ENCODE measurements around the gene GPC4. TPM values are rescaled to one million over a fixed set of nuclear protein-coding genes. Genes with fewer than 3 reads are reported as not detected.
"Not testable (repeated sequence)": the region's sequence is repeated elsewhere in the genome, so short reads cannot be mapped to it uniquely, and the experiment has no call there.

The GPC4 gene
- total RNA-seq, 1 donor from 2014 or later, result 86.4 TPM

DNA sequence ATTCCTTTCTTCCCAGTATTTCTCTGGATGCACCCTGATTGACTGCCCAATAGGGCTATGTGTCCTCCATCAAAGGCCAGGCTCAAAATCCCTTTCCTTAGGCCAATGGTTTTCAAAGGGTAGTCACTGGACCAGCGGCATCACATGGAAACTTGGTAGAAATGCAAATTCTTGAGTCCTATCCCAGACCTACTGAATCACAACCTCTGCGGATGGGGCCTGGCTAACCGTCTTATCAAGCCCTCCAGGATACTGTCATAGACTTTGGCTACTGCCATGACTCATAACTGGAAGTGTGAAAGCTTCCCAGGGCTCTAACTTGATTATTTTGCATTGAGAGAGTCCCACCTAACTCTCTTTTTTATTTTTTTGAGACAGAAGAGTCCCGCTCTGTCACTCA lies 125.2 kb downstream of the GPC4 start:
- FAIRE-seq (no peak), DNase-seq (ENCODE audit: low read depth) (peak; percentile 85)
- Histone ChIP-seq H3K4me3 (ENCODE audit: insufficient read depth, low read depth, low read length) (no peak overlapping the region), H3K4me2 (ENCODE audit: low read length) (no peak overlapping the region), H3K4me1 (ENCODE audit: insufficient read depth, low read length) (peaks cover 5% of the 10 kb centered on the region), H3K79me2 (ENCODE audit: insufficient read depth, low read length) (no peaks in the 10 kb centered on the region), H4K20me1 (ENCODE audit: insufficient read depth, low read length) (no peaks in the 10 kb centered on the region), H3K9ac (ENCODE audit: low read length) (no peak overlapping the region), H3K27ac (ENCODE audit: low read depth, low read length) (no peak overlapping the region), H3K27me3 (ENCODE audit: insufficient read depth, low read length) (no peaks in the 10 kb centered on the region), H3K36me3 (ENCODE audit: insufficient read depth, low read length) (no peaks in the 10 kb centered on the region), H2AFZ (ENCODE audit: low read depth, low read length) (no peak overlapping the region), H3K9me3 (ENCODE audit: insufficient read depth, low read depth, low read length) (no peaks in the 10 kb centered on the region)
- no peaks in the 10 kb centered on the region for H3K27me3 Mint-ChIP-seq (ENCODE audit: low read depth, unreplicated experiment)
- H3K36me3 Mint-ChIP-seq (ENCODE audit: low read depth, unreplicated experiment), result peaks cover 3% of the 10 kb centered on the region
- no peaks in the 10 kb centered on the region for H3K9me3 Mint-ChIP-seq (ENCODE audit: unreplicated experiment)
- H3K4me3 Mint-ChIP-seq (ENCODE audit: unreplicated experiment), result no peak overlapping the region
- H3K4me1 Mint-ChIP-seq (ENCODE audit: low read depth, unreplicated experiment), result peaks cover 7% of the 10 kb centered on the region
- H3K27ac Mint-ChIP-seq (ENCODE audit: unreplicated experiment), result no peak overlapping the region
- TF ChIP-seq, protein P1, sequence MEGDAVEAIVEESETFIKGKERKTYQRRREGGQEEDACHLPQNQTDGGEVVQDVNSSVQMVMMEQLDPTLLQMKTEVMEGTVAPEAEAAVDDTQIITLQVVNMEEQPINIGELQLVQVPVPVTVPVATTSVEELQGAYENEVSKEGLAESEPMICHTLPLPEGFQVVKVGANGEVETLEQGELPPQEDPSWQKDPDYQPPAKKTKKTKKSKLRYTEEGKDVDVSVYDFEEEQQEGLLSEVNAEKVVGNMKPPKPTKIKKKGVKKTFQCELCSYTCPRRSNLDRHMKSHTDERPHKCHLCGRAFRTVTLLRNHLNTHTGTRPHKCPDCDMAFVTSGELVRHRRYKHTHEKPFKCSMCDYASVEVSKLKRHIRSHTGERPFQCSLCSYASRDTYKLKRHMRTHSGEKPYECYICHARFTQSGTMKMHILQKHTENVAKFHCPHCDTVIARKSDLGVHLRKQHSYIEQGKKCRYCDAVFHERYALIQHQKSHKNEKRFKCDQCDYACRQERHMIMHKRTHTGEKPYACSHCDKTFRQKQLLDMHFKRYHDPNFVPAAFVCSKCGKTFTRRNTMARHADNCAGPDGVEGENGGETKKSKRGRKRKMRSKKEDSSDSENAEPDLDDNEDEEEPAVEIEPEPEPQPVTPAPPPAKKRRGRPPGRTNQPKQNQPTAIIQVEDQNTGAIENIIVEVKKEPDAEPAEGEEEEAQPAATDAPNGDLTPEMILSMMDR (IDR thresholded peaks at IDR 0.05; ENCODE audit: insufficient read depth, low read depth, low read length), result no peak
- no peak for TF ChIP-seq EZH2 (IDR thresholded peaks at IDR 0.05; ENCODE audit: insufficient read depth, low read length)

GRCh38 chrX:133287860-133288259 lies 127.4 kb downstream of the GPC4 start:
- TF ChIP-seq EZH2 (IDR thresholded peaks at IDR 0.05; ENCODE audit: insufficient read depth, low read length), result no peak
- TF ChIP-seq, protein P1 (IDR thresholded peaks at IDR 0.05; ENCODE audit: insufficient read depth, low read depth, low read length), result no peak
- Mint-ChIP-seq H3K27me3 (ENCODE audit: low read depth, unreplicated experiment) (no peaks in the 10 kb centered on the region), H3K4me3 (ENCODE audit: unreplicated experiment) (no peak overlapping the region), H3K9me3 (ENCODE audit: unreplicated experiment) (no peaks in the 10 kb centered on the region), H3K27ac (ENCODE audit: unreplicated experiment) (no peak overlapping the region), H3K36me3 (ENCODE audit: low read depth, unreplicated experiment) (no peaks in the 10 kb centered on the region), H3K4me1 (ENCODE audit: low read depth, unreplicated experiment) (no peaks in the 10 kb centered on the region)
- no peak overlapping the region for H3K9ac ChIP-seq (ENCODE audit: low read length)
- H4K20me1 ChIP-seq (ENCODE audit: insufficient read depth, low read length), result no peaks in the 10 kb centered on the region
- H3K4me2 ChIP-seq (ENCODE audit: low read length), result no peak overlapping the region
- no peak overlapping the region for H3K27ac ChIP-seq (ENCODE audit: low read depth, low read length)
- H2AFZ ChIP-seq (ENCODE audit: low read depth, low read length), result no peak overlapping the region
- DNase-seq (ENCODE audit: low read depth), result no peak
- H3K4me1 ChIP-seq (ENCODE audit: insufficient read depth, low read length), result no peaks in the 10 kb centered on the region
- no peaks in the 10 kb centered on the region for H3K79me2 ChIP-seq (ENCODE audit: insufficient read depth, low read length)
- no peaks in the 10 kb centered on the region for H3K36me3 ChIP-seq (ENCODE audit: insufficient read depth, low read length)
- no peaks in the 10 kb centered on the region for H3K27me3 ChIP-seq (ENCODE audit: insufficient read depth, low read length)
- no peaks in the 10 kb centered on the region for H3K9me3 ChIP-seq (ENCODE audit: insufficient read depth, low read depth, low read length)
- peak; percentile 78 for FAIRE-seq
- no peak overlapping the region for H3K4me3 ChIP-seq (ENCODE audit: insufficient read depth, low read depth, low read length)

DNA sequence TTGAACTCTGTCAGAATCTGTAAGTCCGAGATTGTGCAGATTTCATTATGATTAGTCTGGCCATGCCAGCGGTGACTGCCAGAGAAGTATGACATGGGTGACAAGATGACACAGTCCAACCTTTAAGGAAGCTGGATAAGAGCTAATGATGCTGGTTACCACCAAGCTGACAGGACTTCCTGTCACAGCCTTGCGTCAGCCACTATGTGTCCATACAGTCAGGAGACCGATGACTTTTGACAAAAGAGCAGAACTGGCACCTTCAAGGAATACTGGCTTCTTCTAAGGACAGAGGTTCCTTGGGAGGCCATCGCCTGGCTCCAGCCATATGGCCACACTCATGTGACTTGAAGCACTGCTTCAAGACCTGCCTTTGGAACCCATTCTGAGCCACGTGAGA lies 129.9 kb downstream of the GPC4 start:
- H3K36me3 Mint-ChIP-seq (ENCODE audit: low read depth, unreplicated experiment), result no peaks in the 10 kb centered on the region
- no peak for FAIRE-seq
- no peak for TF ChIP-seq EZH2 (IDR thresholded peaks at IDR 0.05; ENCODE audit: insufficient read depth, low read length)
- TF ChIP-seq, protein P1 (IDR thresholded peaks at IDR 0.05; ENCODE audit: insufficient read depth, low read depth, low read length), result no peak

DNA sequence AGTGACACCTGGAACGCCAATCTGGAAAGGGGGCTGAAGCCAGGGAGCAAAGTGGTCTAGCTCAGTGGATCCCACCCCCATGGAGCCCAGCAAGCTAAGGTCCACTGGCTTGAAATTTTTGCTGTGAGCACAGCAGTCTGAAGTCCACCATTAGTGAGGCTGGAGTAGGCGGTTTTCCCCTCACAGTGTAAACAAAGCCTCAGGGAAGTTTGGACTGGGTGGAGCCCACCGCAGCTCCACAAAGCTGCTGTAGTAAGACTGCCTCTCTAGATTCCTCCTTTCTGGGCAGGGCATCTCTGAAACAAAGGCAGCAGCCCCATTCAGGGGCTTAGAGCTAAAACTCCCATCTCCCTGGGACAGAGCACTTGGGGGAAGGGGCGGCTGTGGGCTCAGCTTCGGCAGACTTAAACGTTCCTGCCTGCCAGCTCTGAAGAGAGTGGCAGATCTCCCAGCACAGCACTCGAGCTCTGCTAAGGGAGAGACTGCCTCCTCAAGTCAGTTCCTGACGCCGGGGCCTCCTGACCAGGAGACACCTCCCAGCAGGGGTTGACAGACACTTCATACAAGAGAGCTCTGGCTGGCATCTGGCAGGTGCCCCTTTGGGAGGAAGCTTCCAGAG lies 136.1 kb downstream of the GPC4 start:
- H2AFZ ChIP-seq (ENCODE audit: low read depth, low read length); H3K9me3 ChIP-seq (ENCODE audit: insufficient read depth, low read depth, low read length); H3K4me1 Mint-ChIP-seq (ENCODE audit: low read depth, unreplicated experiment); H3K27me3 ChIP-seq (ENCODE audit: insufficient read depth, low read length); H3K9me3 Mint-ChIP-seq (ENCODE audit: unreplicated experiment); H3K79me2 ChIP-seq (ENCODE audit: insufficient read depth, low read length); DNase-seq (ENCODE audit: low read depth); H3K4me3 ChIP-seq (ENCODE audit: insufficient read depth, low read depth, low read length); H4K20me1 ChIP-seq (ENCODE audit: insufficient read depth, low read length); H3K36me3 ChIP-seq (ENCODE audit: insufficient read depth, low read length); H3K27ac ChIP-seq (ENCODE audit: low read depth, low read length); H3K36me3 Mint-ChIP-seq (ENCODE audit: low read depth, unreplicated experiment); H3K4me2 ChIP-seq (ENCODE audit: low read length); H3K27me3 Mint-ChIP-seq (ENCODE audit: low read depth, unreplicated experiment); H3K27ac Mint-ChIP-seq (ENCODE audit: unreplicated experiment); H3K4me3 Mint-ChIP-seq (ENCODE audit: unreplicated experiment); H3K9ac ChIP-seq (ENCODE audit: low read length); FAIRE-seq; H3K4me1 ChIP-seq (ENCODE audit: insufficient read depth, low read length): not testable (repeated sequence)

More for the DNA sequence above, 129.9 kb downstream of the GPC4 start:
- no peak for DNase-seq (ENCODE audit: low read depth)
- no peaks in the 10 kb centered on the region for H3K4me1 Mint-ChIP-seq (ENCODE audit: low read depth, unreplicated experiment)
- no peak overlapping the region for H3K4me3 Mint-ChIP-seq (ENCODE audit: unreplicated experiment)
- Histone ChIP-seq H3K4me1 (ENCODE audit: insufficient read depth, low read length) (no peaks in the 10 kb centered on the region), H3K79me2 (ENCODE audit: insufficient read depth, low read length) (no peaks in the 10 kb centered on the region), H3K4me3 (ENCODE audit: insufficient read depth, low read depth, low read length) (no peak overlapping the region), H3K36me3 (ENCODE audit: insufficient read depth, low read length) (no peaks in the 10 kb centered on the region), H3K4me2 (ENCODE audit: low read length) (no peak overlapping the region), H4K20me1 (ENCODE audit: insufficient read depth, low read length) (no peaks in the 10 kb centered on the region), H3K27ac (ENCODE audit: low read depth, low read length) (no peak overlapping the region), H3K9me3 (ENCODE audit: insufficient read depth, low read depth, low read length) (no peaks in the 10 kb centered on the region), H3K9ac (ENCODE audit: low read length) (no peak overlapping the region), H2AFZ (ENCODE audit: low read depth, low read length) (no peak overlapping the region), H3K27me3 (ENCODE audit: insufficient read depth, low read length) (no peaks in the 10 kb centered on the region)
- H3K27me3 Mint-ChIP-seq (ENCODE audit: low read depth, unreplicated experiment), result no peaks in the 10 kb centered on the region
- no peak overlapping the region for H3K27ac Mint-ChIP-seq (ENCODE audit: unreplicated experiment)
- peaks cover 1% of the 10 kb centered on the region for H3K9me3 Mint-ChIP-seq (ENCODE audit: unreplicated experiment)

Data from astrocyte (in vitro differentiated cells and primary cell).